Breast epithelium (tissue), 3 donors: ENCODE measurements around the gene TMPRSS5.

Experiments
- CTCF ChIP-seq, 3 donors: fragments of 450-650 bp; IDR thresholded peaks; one replicate each; pipeline ENCODE4 v1.5.1; 2016 to 2017; ENCODE audit warnings: antibody characterized with exemption in 3 of 3, mild to moderate bottlenecking in 3 of 3, moderate library complexity in 3 of 3
- POLR2AphosphoS5 ChIP-seq, 3 donors: sonication (generic); formaldehyde crosslinking; IDR thresholded peaks; one replicate each; pipeline ENCODE4 v1.6.1; 2017; ENCODE audit warnings: antibody characterized with exemption in 3 of 3

- no peak for TF ChIP-seq CTCF (IDR thresholded peaks at IDR 0.05)
- no peak for TF ChIP-seq POLR2AphosphoS5 (IDR thresholded peaks at IDR 0.05)
Observed at GRCh38 chr11:113644605-113645004, 61.5 kb downstream of the TMPRSS5 start.
